ENCODE measurements around the gene PRPF19. TPM values are rescaled to one million over a fixed set of nuclear protein-coding genes. Genes with fewer than 3 reads are reported as not detected.

PRPF19 gene
- total and polyA plus RNA-seq, 2 of the 13 experiments (the other 11 are each of a cell fraction or from before 2014, with no cell fraction given): 27.4 to 91.1 TPM

GRCh38 chr11:60913793-60914632 lies 7.6 kb upstream of the PRPF19 start, which contains the start of gene TMEM109 (continued):
- TF ChIP-seq SKIL (CRISPR knock-in tag; IDR thresholded peaks at IDR 0.05; ENCODE audit: borderline replicate concordance): no peak
- no peak for TF ChIP-seq ZNF569 (CRISPR knock-in tag; IDR thresholded peaks at IDR 0.05; ENCODE audit: borderline replicate concordance)
- peak; percentile 50; the same call in 1 of the 2 replicates for TF ChIP-seq ZNF329 (CRISPR knock-in tag; IDR thresholded peaks at IDR 0.05; ENCODE audit: low read depth)
- no peak for TF ChIP-seq PRDM10 (CRISPR knock-in tag; IDR thresholded peaks at IDR 0.05; ENCODE audit: low read depth)
- TF ChIP-seq SNRNP70 (IDR thresholded peaks at IDR 0.05; ENCODE audit: low read depth, low read length): no peak
- TF ChIP-seq GZF1 (CRISPR knock-in tag; IDR thresholded peaks at IDR 0.05): 0 out of 2 replicates have a peak, but pooled peaks have one; percentile 37
- TF ChIP-seq SRY (CRISPR knock-in tag; IDR thresholded peaks at IDR 0.05): no peak
- TF ChIP-seq POLR2G (IDR thresholded peaks at IDR 0.05; ENCODE audit: low read depth, low read length): 0 out of 2 replicates have a peak, but pooled peaks have one; percentile 32
- TF ChIP-seq NFKBIZ (CRISPR knock-in tag; IDR thresholded peaks at IDR 0.05): no peak
- TF ChIP-seq ATF4 (CRISPR knock-in tag; IDR thresholded peaks at IDR 0.05): no peak
- TF ChIP-seq ZNF790 (CRISPR knock-in tag; IDR thresholded peaks at IDR 0.05; ENCODE audit: borderline replicate concordance): no peak
- no peak for TF ChIP-seq LRRFIP1 (CRISPR knock-in tag; conservative IDR thresholded peaks at IDR 0.05)
- no peak for TF ChIP-seq HOXD1 (CRISPR knock-in tag; IDR thresholded peaks at IDR 0.05)

Data from HepG2 (cell line).